LHCN-M2 (cell line): ENCODE measurements around the gene JARID2. TPM values are rescaled to one million over a fixed set of nuclear protein-coding genes. Genes with fewer than 3 reads are reported as not detected.

Experiments
- DNase-seq: peaks from one replicate; pipeline ENCODE4 v3.0.0-alpha.2; 2012; ENCODE audit warnings: low read depth
- total RNA-seq: library from RNA; depleted of rRNA; stranded (reverse); fragments of >200 nt; gene quantifications from 2 replicates; pipeline ENCODE4 v1.2.3, GENCODE V29; 2014

JARID2 gene
- total RNA-seq, 1 experiment from 2014 or later = 3.8 TPM

- no peak for DNase-seq
These were observed 85.9 kb downstream of the JARID2 start for GRCh38 chr6:15331629-15332251.

- peak; percentile 70 for DNase-seq
These were observed 86.6 kb downstream of the JARID2 start for GRCh38 chr6:15332446-15332845.

- DNase-seq = no peak
These were observed 89.5 kb downstream of the JARID2 start for GRCh38 chr6:15335385-15335784.

GRCh38 chr6:15335916-15336315 lies 90.0 kb downstream of the JARID2 start:
- DNase-seq = no peak

GRCh38 chr6:15336900-15337560 lies 91.2 kb downstream of the JARID2 start:
- no peak for DNase-seq

- DNase-seq = no peak
These were observed 91.7 kb downstream of the JARID2 start for GRCh38 chr6:15337582-15337981.

- DNase-seq = no peak
These were observed 92.6 kb downstream of the JARID2 start for GRCh38 chr6:15338476-15338875.

GRCh38 chr6:15339081-15339480 lies 93.2 kb downstream of the JARID2 start:
- DNase-seq = no peak

- no peak for DNase-seq
These were observed 94.3 kb downstream of the JARID2 start for GRCh38 chr6:15340105-15340601.

- DNase-seq = no peak
These were observed 94.9 kb downstream of the JARID2 start for GRCh38 chr6:15340775-15341174.

GRCh38 chr6:15341311-15342001 lies 95.6 kb downstream of the JARID2 start:
- peak; percentile 36 for DNase-seq

GRCh38 chr6:15342114-15342513 lies 96.2 kb downstream of the JARID2 start:
- DNase-seq = no peak

- no peak for DNase-seq
These were observed 97.8 kb downstream of the JARID2 start for GRCh38 chr6:15343490-15344191.

- no peak for DNase-seq
These were observed 98.3 kb downstream of the JARID2 start for GRCh38 chr6:15344192-15344519.

- no peak for DNase-seq
These were observed 99.0 kb downstream of the JARID2 start for GRCh38 chr6:15344831-15345230.

GRCh38 chr6:15346315-15346714 lies 100.4 kb downstream of the JARID2 start:
- no peak for DNase-seq

GRCh38 chr6:15348528-15348927 lies 102.7 kb downstream of the JARID2 start:
- DNase-seq = no peak

- no peak for DNase-seq
These were observed 103.5 kb downstream of the JARID2 start for GRCh38 chr6:15349379-15349778.

- DNase-seq = no peak
These were observed 104.7 kb downstream of the JARID2 start for GRCh38 chr6:15350386-15351083.

GRCh38 chr6:15351631-15352030 lies 105.8 kb downstream of the JARID2 start:
- DNase-seq = peak; percentile 63

- DNase-seq = no peak
These were observed 106.4 kb downstream of the JARID2 start for GRCh38 chr6:15352220-15352619.

GRCh38 chr6:15352845-15353244 lies 107.0 kb downstream of the JARID2 start:
- peak; percentile 59 for DNase-seq
